Adrenal gland (tissue), 5 donors: ENCODE results near the gene IGSF22.

Source experiments
- CTCF ChIP-seq, 6 experiments: fragments of 450-650 bp in 4 of 6; fragments of 200-600 bp in 2 of 6; sonication (generic) in 1 of 6; IDR thresholded peaks; 1 replicate in 5 of 6; 2 replicates in 1 of 6; pipeline versions ENCODE4 v1.5.1 to v1.8.0; 2016 to 2021; ENCODE audit warnings: antibody characterized with exemption in 6 of 6, mild to moderate bottlenecking in 2 of 6, moderate library complexity in 1 of 6
- POLR2A ChIP-seq, 2 donors: fragments of 450-650 bp; IDR thresholded peaks; one replicate each; pipeline ENCODE4 v1.6.1; 2017; ENCODE audit warnings: antibody characterized with exemption in 2 of 2, mild to moderate bottlenecking in 2 of 2, moderate library complexity in 1 of 2
- donor health status: DM: no; HTN: no; CAD: no.

- TF ChIP-seq CTCF (IDR thresholded peaks at IDR 0.05) (no peak), POLR2A (IDR thresholded peaks at IDR 0.05) (no peak)
Observed at GRCh38 chr11:18728658-18729057, 2.7 kb upstream of the IGSF22 start.
